Measurements from ENCODE around the gene NRL.
A peak's percentile ranks its signal among the peaks of the same experiment; 100 is the strongest.

The NRL gene

GRCh38 chr14:24080888-24081738 lies 33.6 kb downstream of the NRL start:
- DNase-seq (ENCODE audit: low read depth): peak; percentile 59

- no peak for DNase-seq (ENCODE audit: low read depth)
Measured at GRCh38 chr14:24080142-24080530, 34.6 kb downstream of the NRL start.

- no peak for DNase-seq (ENCODE audit: low read depth)
Measured at GRCh38 chr14:24079491-24080141, 35.1 kb downstream of the NRL start.

- no peak for DNase-seq (ENCODE audit: low read depth)
Measured at GRCh38 chr14:24078146-24078545, 36.6 kb downstream of the NRL start.

GRCh38 chr14:24077086-24077485 lies 37.7 kb downstream of the NRL start:
- no peak for DNase-seq (ENCODE audit: low read depth)

GRCh38 chr14:24076302-24076601 lies 38.5 kb downstream of the NRL start:
- DNase-seq (ENCODE audit: low read depth): no peak

GRCh38 chr14:24075485-24076301 lies 39.1 kb downstream of the NRL start:
- DNase-seq (ENCODE audit: low read depth): no peak

- DNase-seq (ENCODE audit: low read depth): no peak
Measured at GRCh38 chr14:24074625-24075484, 39.9 kb downstream of the NRL start.

GRCh38 chr14:24072881-24073877 lies 41.6 kb downstream of the NRL start:
- DNase-seq (ENCODE audit: low read depth): no peak

- no peak for DNase-seq (ENCODE audit: low read depth)
Measured at GRCh38 chr14:24072436-24072835, 42.3 kb downstream of the NRL start.

- DNase-seq (ENCODE audit: low read depth): no peak
Measured at GRCh38 chr14:24071836-24072430, 42.8 kb downstream of the NRL start.

GRCh38 chr14:24071144-24071697 lies 43.5 kb downstream of the NRL start, which contains the start of gene CPNE6:
Gene CPNE6, plus strand, starts transcription at chr14:24071562. Its CDS starts 1,375 bp downstream, at chr14:24072937.
- no peak for DNase-seq (ENCODE audit: low read depth)

- DNase-seq (ENCODE audit: low read depth): no peak
Measured at GRCh38 chr14:24070285-24071143, 44.2 kb downstream of the NRL start.

GRCh38 chr14:24069411-24069735 lies 45.4 kb downstream of the NRL start:
- no peak for DNase-seq (ENCODE audit: low read depth)

- DNase-seq (ENCODE audit: low read depth): no peak
Measured at GRCh38 chr14:24068711-24069410, 45.9 kb downstream of the NRL start.

GRCh38 chr14:24067133-24068082 lies 47.3 kb downstream of the NRL start:
- DNase-seq (ENCODE audit: low read depth): no peak

GRCh38 chr14:24066496-24067132 lies 48.1 kb downstream of the NRL start:
- DNase-seq (ENCODE audit: low read depth): no peak

Measured in activated T-cell treated with anti-CD3 and anti-CD28 coated beads for 1 hour (primary cell).